Epithelial cell of esophagus (primary cell): ENCODE measurements around the gene AIG1.
"Not testable (repeated sequence)": the region's sequence is repeated elsewhere in the genome, so short reads cannot be mapped to it uniquely, and the experiment has no call there.

Experiments
- DNase-seq: peaks from one replicate; pipeline ENCODE4 v3.0.0; 2010; ENCODE audit warnings: low read depth
- H3K4me3 ChIP-seq: 2 replicates; pipeline ENCODE4 v1.5.1; 2011; ENCODE audit warnings: mild to moderate bottlenecking, low read length, control low read depth
- TF ChIP-seq, protein P1 (sequence below): IDR thresholded peaks from 2 replicates; pipeline ENCODE4 v1.5.1; 2011; ENCODE audit warnings: low read depth, mild to moderate bottlenecking, low read length, control low read depth, inconsistent platforms; ENCODE audit not compliant: insufficient read depth; ENCODE audit errors: missing control alignments

The AIG1 gene

DNA sequence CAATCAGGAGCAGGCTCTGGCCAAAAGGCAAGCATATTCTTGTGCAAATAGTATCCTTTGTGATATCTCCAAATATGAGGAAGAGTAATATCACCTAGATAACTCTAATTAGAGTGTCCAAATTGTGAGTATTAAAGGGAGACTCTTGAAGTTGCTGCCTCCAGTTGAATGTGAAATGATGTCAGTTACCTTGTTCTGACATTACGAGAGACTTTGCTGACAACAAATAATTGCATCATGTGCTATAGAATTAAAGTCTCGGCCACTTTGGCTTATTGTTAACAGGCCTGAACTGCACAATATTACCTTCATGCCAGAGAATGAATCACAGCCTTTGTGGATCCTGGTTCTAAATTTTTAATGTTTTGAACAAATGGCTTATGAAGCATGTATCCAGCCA lies 106.5 kb downstream of the AIG1 start:
- H3K4me3 ChIP-seq = no peak overlapping the region
- DNase-seq = peak; percentile 66
- TF ChIP-seq, protein P1, sequence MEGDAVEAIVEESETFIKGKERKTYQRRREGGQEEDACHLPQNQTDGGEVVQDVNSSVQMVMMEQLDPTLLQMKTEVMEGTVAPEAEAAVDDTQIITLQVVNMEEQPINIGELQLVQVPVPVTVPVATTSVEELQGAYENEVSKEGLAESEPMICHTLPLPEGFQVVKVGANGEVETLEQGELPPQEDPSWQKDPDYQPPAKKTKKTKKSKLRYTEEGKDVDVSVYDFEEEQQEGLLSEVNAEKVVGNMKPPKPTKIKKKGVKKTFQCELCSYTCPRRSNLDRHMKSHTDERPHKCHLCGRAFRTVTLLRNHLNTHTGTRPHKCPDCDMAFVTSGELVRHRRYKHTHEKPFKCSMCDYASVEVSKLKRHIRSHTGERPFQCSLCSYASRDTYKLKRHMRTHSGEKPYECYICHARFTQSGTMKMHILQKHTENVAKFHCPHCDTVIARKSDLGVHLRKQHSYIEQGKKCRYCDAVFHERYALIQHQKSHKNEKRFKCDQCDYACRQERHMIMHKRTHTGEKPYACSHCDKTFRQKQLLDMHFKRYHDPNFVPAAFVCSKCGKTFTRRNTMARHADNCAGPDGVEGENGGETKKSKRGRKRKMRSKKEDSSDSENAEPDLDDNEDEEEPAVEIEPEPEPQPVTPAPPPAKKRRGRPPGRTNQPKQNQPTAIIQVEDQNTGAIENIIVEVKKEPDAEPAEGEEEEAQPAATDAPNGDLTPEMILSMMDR = no peak

DNA sequence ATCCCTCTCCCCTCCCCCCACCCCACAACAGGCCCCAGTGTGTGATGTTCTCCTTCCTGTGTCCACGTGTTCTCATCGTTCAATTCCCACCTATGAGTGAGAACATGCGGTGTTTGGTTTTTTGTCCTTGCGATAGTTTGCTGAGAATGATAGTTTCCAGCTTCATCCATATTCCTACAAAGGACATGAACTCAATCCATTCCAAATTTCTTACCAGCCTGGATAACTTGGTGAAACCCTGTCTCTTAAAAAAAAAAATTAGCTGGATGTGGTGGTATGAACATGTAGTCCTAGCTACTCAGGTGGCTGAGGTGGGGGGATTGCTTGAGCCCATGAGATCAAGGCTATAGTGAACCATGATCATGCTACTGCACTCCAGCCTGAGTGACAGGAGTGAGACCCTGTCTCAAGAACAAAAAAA lies 107.7 kb downstream of the AIG1 start:
- not testable (repeated sequence) for DNase-seq, H3K4me3 ChIP-seq

DNA sequence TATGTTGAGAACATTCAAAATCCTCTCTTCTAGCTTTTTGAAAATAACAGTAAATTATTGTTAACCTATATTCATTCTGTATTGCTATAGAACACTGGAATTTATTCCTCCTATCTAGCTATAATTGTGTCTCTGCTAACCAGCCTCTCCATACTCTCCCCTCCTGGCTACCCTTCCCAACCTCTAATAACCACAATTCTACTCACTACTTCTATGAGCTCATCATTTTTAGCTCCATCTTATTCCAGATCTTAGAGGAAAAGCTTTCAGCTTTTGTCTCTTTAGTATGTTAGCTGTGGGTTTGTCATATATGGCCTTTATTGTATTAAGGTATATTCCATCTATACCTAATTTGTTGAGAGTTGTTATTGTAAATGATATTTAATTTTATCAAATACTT lies 108.8 kb downstream of the AIG1 start:
- no peak for DNase-seq
- TF ChIP-seq, protein P1 = no peak
- H3K4me3 ChIP-seq = no peak overlapping the region

DNA sequence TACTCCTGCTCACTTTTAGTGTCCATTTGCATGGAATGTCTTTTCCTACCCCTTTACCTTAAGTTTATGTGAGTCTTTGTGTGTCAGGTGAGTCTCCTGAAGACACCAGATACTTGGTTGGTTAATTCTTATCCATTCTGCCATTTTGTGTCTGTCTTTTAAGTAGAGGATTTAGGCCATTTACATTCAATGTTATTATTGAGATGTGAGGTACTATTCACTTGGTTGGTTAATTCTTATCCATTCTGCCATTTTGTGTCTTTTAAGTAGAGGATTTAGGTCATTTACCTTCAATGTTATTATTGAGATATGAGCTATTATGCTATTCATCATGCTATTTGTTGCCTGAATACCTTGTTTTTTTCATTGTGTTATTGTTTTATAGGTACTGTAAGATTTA lies 113.8 kb downstream of the AIG1 start:
- no peak overlapping the region for H3K4me3 ChIP-seq
- no peak for DNase-seq
- TF ChIP-seq, protein P1 = no peak

DNA sequence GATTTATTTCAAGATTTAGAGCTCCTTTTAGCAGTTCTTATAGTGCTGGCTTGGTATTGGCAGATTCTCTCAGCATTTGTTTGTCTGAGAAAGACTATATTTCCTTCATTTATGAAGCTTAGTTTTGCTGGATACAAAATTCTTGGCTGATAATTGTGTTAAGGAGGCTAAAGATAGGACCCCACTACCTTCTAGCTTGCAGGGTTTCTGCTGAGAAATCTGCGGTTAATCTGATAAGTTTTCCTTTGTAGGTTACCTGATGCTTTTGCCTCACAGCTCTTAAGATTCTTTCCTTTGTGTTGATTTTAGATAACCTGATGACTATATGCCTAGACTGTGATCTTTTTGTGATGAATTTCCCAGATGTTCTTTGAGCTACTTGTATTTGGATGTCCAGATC lies 114.3 kb downstream of the AIG1 start:
- DNase-seq = no peak
- TF ChIP-seq, protein P1 = no peak
- no peak overlapping the region for H3K4me3 ChIP-seq

DNA sequence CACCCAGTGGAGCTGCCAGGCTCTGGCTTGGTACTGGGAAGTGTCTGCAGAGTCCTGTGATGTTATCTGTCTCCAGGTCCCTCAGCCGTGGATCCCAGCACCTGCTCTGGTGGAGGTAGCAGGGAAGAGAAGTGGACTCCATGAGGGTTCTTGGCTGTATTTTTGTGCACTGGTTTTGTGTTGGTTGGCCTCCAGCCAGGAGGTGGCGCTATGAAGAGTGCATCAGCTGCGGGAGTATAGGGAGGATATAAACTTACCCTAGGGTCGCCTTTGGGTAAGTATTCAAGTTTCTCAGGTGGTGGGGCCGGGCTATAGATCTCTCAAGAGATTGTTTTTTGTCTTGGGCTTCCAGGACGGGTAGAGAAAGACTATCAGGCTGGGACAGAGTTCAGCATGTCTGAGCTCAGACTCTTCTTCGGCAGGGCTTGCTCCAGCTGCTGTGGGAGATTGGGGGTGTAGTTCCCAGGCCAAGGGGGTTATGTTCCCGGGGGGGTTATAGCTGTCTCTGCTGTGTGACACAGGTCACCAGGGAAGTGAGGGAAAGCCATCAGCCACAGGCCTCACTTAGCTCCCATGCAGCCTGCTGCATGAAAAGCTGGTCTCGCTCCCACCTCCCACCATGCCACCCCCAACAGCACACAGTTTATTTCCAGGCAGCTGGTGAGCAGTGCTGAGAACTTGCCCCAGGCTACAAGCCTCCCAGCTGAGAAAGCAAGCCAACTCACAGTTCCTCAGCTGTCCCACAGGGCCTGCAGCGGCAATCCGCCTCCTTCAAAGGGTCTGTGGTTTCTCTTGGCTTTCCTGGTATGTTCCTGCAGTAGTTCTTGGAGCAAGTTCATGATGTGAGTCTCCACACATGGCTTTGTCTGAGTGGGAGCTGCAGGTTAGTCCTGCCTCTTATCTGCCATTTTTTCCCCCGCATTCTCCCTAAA lies 115.7 kb downstream of the AIG1 start:
- peak; percentile 82 for DNase-seq
- H3K4me3 ChIP-seq = no peak overlapping the region
- TF ChIP-seq, protein P1 = peak; percentile 11

DNA sequence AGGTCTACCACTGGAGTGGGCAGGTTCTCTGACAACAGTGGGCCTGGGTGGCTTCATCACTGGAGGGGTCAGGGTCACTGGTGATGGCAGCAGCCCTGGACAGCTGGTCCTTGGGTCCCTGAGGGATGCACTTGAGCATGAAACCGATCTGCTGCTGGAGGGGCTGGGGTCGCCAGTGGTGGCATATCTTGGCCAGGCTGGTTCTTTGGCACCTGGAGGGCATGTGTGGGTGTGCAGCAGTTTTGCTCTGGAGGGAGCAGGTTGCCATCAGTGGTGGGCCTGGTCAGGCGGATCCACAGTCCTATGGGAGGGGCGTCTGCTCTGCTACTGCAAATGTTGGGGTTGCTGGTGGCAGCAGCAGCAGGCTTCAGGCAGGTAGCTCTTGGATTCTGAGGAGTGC lies 117.0 kb downstream of the AIG1 start:
- TF ChIP-seq, protein P1 = no peak
- no peak for DNase-seq
- no peak overlapping the region for H3K4me3 ChIP-seq
